ENCODE measurements around the gene ALX3.
"Not testable (repeated sequence)": the region's sequence is repeated elsewhere in the genome, so short reads cannot be mapped to it uniquely, and the experiment has no call there.

Gene ALX3

GRCh38 chr1:110033421-110033820, 37.1 kb downstream of the ALX3 start:
- Histone ChIP-seq H3K4me1 (ENCODE audit: control insufficient read depth, insufficient read depth, low read length) (peaks cover 8% of the 10 kb centered on the region), H3K9me3 (ENCODE audit: control insufficient read depth, insufficient read depth, low read length) (no peaks in the 10 kb centered on the region), H3K36me3 (ENCODE audit: control insufficient read depth, insufficient read depth, low read length) (peaks cover 4% of the 10 kb centered on the region), H3K9ac (ENCODE audit: low read depth, low read length) (no peak overlapping the region), H3K27me3 (ENCODE audit: control insufficient read depth, insufficient read depth, low read length) (no peaks in the 10 kb centered on the region), H3K4me3 (ENCODE audit: low read depth, low read length) (no peak overlapping the region)

GRCh38 chr1:110032327-110032726, 38.1 kb downstream of the ALX3 start:
- H3K27me3 ChIP-seq (ENCODE audit: control insufficient read depth, insufficient read depth, low read length), result no peaks in the 10 kb centered on the region
- H3K36me3 ChIP-seq (ENCODE audit: control insufficient read depth, insufficient read depth, low read length), result no peaks in the 10 kb centered on the region
- no peak overlapping the region for H3K4me3 ChIP-seq (ENCODE audit: low read depth, low read length)
- no peaks in the 10 kb centered on the region for H3K9me3 ChIP-seq (ENCODE audit: control insufficient read depth, insufficient read depth, low read length)
- H3K9ac ChIP-seq (ENCODE audit: low read depth, low read length), result no peak overlapping the region
- peaks cover 8% of the 10 kb centered on the region for H3K4me1 ChIP-seq (ENCODE audit: control insufficient read depth, insufficient read depth, low read length)

GRCh38 chr1:110030687-110031086, 39.8 kb downstream of the ALX3 start:
- not testable (repeated sequence) for H3K9me3 ChIP-seq (ENCODE audit: control insufficient read depth, insufficient read depth, low read length); H3K27me3 ChIP-seq (ENCODE audit: control insufficient read depth, insufficient read depth, low read length); H3K36me3 ChIP-seq (ENCODE audit: control insufficient read depth, insufficient read depth, low read length); H3K9ac ChIP-seq (ENCODE audit: low read depth, low read length); H3K4me3 ChIP-seq (ENCODE audit: low read depth, low read length); H3K4me1 ChIP-seq (ENCODE audit: control insufficient read depth, insufficient read depth, low read length)

GRCh38 chr1:110024613-110025012, 45.9 kb downstream of the ALX3 start:
- peaks cover 13% of the 10 kb centered on the region for H3K36me3 ChIP-seq (ENCODE audit: control insufficient read depth, insufficient read depth, low read length)

GRCh38 chr1:110021285-110021684, 49.2 kb downstream of the ALX3 start:
- H3K4me1 ChIP-seq (ENCODE audit: control insufficient read depth, insufficient read depth, low read length), result no peaks in the 10 kb centered on the region
- no peak overlapping the region for H3K4me3 ChIP-seq (ENCODE audit: low read depth, low read length)
- H3K9ac ChIP-seq (ENCODE audit: low read depth, low read length), result no peak overlapping the region
- no peaks in the 10 kb centered on the region for H3K9me3 ChIP-seq (ENCODE audit: control insufficient read depth, insufficient read depth, low read length)
- peaks cover 42% of the 10 kb centered on the region for H3K36me3 ChIP-seq (ENCODE audit: control insufficient read depth, insufficient read depth, low read length)
- H3K27me3 ChIP-seq (ENCODE audit: control insufficient read depth, insufficient read depth, low read length), result no peaks in the 10 kb centered on the region

More at GRCh38 chr1:110024613-110025012, 45.9 kb downstream of the ALX3 start:
- Histone ChIP-seq H3K27me3 (ENCODE audit: control insufficient read depth, insufficient read depth, low read length) (no peaks in the 10 kb centered on the region), H3K4me1 (ENCODE audit: control insufficient read depth, insufficient read depth, low read length) (no peaks in the 10 kb centered on the region), H3K4me3 (ENCODE audit: low read depth, low read length) (no peak overlapping the region), H3K9ac (ENCODE audit: low read depth, low read length) (no peak overlapping the region), H3K9me3 (ENCODE audit: control insufficient read depth, insufficient read depth, low read length) (no peaks in the 10 kb centered on the region)

GRCh38 chr1:110019770-110020169, 50.7 kb downstream of the ALX3 start:
- peaks cover 47% of the 10 kb centered on the region for H3K36me3 ChIP-seq (ENCODE audit: control insufficient read depth, insufficient read depth, low read length)

GRCh38 chr1:110018396-110018795, 52.1 kb downstream of the ALX3 start:
- H3K9ac ChIP-seq (ENCODE audit: low read depth, low read length), result no peak overlapping the region
- peaks cover 51% of the 10 kb centered on the region for H3K36me3 ChIP-seq (ENCODE audit: control insufficient read depth, insufficient read depth, low read length)
- no peak overlapping the region for H3K4me3 ChIP-seq (ENCODE audit: low read depth, low read length)
- no peaks in the 10 kb centered on the region for H3K9me3 ChIP-seq (ENCODE audit: control insufficient read depth, insufficient read depth, low read length)
- H3K27me3 ChIP-seq (ENCODE audit: control insufficient read depth, insufficient read depth, low read length), result no peaks in the 10 kb centered on the region
- H3K4me1 ChIP-seq (ENCODE audit: control insufficient read depth, insufficient read depth, low read length), result no peaks in the 10 kb centered on the region

More at GRCh38 chr1:110019770-110020169, 50.7 kb downstream of the ALX3 start:
- Histone ChIP-seq H3K4me3 (ENCODE audit: low read depth, low read length) (no peak overlapping the region), H3K4me1 (ENCODE audit: control insufficient read depth, insufficient read depth, low read length) (no peaks in the 10 kb centered on the region), H3K9me3 (ENCODE audit: control insufficient read depth, insufficient read depth, low read length) (no peaks in the 10 kb centered on the region), H3K9ac (ENCODE audit: low read depth, low read length) (no peak overlapping the region), H3K27me3 (ENCODE audit: control insufficient read depth, insufficient read depth, low read length) (no peaks in the 10 kb centered on the region)

GRCh38 chr1:110017792-110018191, 52.7 kb downstream of the ALX3 start:
- Histone ChIP-seq H3K27me3 (ENCODE audit: control insufficient read depth, insufficient read depth, low read length) (no peaks in the 10 kb centered on the region), H3K4me3 (ENCODE audit: low read depth, low read length) (no peak overlapping the region), H3K4me1 (ENCODE audit: control insufficient read depth, insufficient read depth, low read length) (no peaks in the 10 kb centered on the region), H3K9ac (ENCODE audit: low read depth, low read length) (no peak overlapping the region), H3K36me3 (ENCODE audit: control insufficient read depth, insufficient read depth, low read length) (peaks cover 54% of the 10 kb centered on the region), H3K9me3 (ENCODE audit: control insufficient read depth, insufficient read depth, low read length) (no peaks in the 10 kb centered on the region)

GRCh38 chr1:110012100-110012780, 58.2 kb downstream of the ALX3 start:
- Histone ChIP-seq H3K27me3 (ENCODE audit: control insufficient read depth, insufficient read depth, low read length) (no peaks in the 10 kb centered on the region), H3K9me3 (ENCODE audit: control insufficient read depth, insufficient read depth, low read length) (no peaks in the 10 kb centered on the region), H3K9ac (ENCODE audit: low read depth, low read length) (no peak overlapping the region), H3K36me3 (ENCODE audit: control insufficient read depth, insufficient read depth, low read length) (peaks cover 37% of the 10 kb centered on the region), H3K4me3 (ENCODE audit: low read depth, low read length) (no peak overlapping the region), H3K4me1 (ENCODE audit: control insufficient read depth, insufficient read depth, low read length) (peaks cover 5% of the 10 kb centered on the region)

- H3K9me3 ChIP-seq (ENCODE audit: control insufficient read depth, insufficient read depth, low read length), result no peaks in the 10 kb centered on the region
- peaks cover 31% of the 10 kb centered on the region for H3K36me3 ChIP-seq (ENCODE audit: control insufficient read depth, insufficient read depth, low read length)
- H3K4me1 ChIP-seq (ENCODE audit: control insufficient read depth, insufficient read depth, low read length), result peaks cover 10% of the 10 kb centered on the region
- no peak overlapping the region for H3K9ac ChIP-seq (ENCODE audit: low read depth, low read length)
- no peaks in the 10 kb centered on the region for H3K27me3 ChIP-seq (ENCODE audit: control insufficient read depth, insufficient read depth, low read length)
- no peak overlapping the region for H3K4me3 ChIP-seq (ENCODE audit: low read depth, low read length)
Observed at GRCh38 chr1:110011527-110012041, 58.9 kb downstream of the ALX3 start.

Measured in iPS-15b (cell line).